IPS DF 4.7 (cell line): Measurements from ENCODE around the gene CFL1.

ENCODE experiments used
- DNase-seq: peaks from one replicate; pipeline ENCODE4 v3.0.0-alpha.2; 2013; ENCODE audit warnings: low spot score; ENCODE audit errors: extremely low read depth

CFL1 gene

GRCh38 chr11:65888163-65888814, 30.3 kb upstream of the CFL1 start, which contains the start of gene FIBP:
Gene FIBP (minus strand): TSS chr11:65888471. CDS start chr11:65888418, 53 bp downstream.
- DNase-seq, result no peak

- no peak for DNase-seq
These were observed 29.8 kb upstream of the CFL1 start for GRCh38 chr11:65887723-65888162.

GRCh38 chr11:65886826-65887722, 29.1 kb upstream of the CFL1 start:
- no peak for DNase-seq

DNA sequence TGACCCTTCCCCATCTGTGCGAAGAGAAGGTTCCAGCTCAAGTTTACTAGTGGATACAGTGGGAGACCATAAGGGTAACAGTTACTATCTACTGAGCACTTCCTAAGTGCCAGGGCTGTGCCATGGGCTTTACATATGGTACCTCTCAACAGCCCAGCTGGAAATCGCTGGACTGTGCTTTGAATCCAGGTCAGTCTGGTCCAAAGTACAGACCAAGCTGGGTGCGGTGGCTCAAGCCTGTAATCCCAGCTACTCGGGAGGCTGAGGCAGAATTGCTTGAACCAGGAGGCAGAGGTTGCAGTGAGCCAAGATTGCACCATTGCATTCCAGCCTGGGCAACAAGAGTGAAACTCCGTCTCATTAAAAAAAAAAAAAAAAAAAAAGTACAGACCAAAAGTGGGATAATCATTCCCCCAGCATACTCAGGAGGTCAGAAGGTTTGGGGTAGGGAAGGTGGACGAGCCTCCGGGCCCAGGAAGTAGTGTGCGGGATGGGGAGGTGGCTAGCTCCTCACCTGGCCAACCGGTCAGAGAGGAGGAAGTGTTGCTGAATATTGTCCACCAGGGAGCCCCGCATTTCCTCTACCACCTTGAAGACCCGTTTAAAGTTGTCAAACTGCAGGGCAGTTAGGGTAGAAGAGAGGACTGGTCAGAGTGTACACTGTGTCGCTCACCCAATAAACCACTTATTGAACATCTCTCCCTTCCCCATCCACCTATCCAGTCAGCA, 28.0 kb upstream of the CFL1 start:
- no peak for DNase-seq

- no peak for DNase-seq
These were observed 27.3 kb upstream of the CFL1 start for GRCh38 chr11:65885231-65885630.

DNA sequence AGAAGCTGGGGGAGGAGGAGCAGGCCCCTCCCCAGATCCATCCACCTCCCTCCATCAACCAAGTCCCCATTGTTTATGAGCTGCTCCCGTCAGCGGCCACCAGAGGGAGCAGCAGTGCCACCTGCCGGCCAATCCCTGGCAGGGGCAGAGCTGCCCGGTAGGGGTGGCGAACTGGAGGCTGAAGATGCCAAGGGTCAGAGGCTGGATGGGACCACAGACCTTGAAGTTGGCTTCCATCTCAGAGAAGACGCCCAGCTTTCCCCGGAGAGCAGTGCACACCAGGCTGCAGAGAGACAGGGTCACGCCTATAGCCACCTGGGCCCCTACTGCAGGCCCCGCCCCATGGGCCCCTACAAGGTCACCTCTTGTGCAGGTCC, 26.7 kb upstream of the CFL1 start:
- no peak for DNase-seq

- no peak for DNase-seq
These were observed 26.1 kb upstream of the CFL1 start for GRCh38 chr11:65883786-65884715.

DNA sequence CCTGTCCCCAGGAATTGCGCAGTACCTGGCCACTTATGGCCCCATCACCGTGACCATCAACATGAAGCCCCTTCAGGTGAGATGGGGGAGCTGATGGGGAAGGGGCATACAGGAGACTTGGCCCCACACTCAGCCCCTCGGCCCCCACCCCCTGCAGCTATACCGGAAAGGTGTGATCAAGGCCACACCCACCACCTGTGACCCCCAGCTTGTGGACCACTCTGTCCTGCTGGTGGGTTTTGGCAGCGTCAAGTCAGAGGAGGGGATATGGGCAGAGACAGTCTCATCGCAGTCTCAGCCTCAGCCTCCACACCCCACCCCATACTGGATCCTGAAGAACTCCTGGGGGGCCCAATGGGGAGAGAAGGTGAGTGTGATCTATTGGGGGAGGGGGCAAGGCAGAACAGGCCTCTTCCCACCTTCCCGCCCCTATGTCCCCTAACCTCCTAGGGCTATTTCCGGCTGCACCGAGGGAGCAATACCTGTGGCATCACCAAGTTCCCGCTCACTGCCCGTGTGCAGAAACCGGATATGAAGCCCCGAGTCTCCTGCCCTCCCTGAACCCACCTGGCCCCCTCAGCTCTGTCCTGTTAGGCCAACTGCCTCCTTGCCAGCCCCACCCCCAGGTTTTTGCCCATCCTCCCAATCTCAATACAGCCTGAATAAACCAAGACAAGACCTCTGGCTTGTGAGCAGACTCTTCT, 25.2 kb upstream of the CFL1 start:
- DNase-seq, result no peak

- no peak for DNase-seq
These were observed 24.4 kb upstream of the CFL1 start for GRCh38 chr11:65882120-65883057.

- DNase-seq, result no peak
These were observed 23.0 kb upstream of the CFL1 start for GRCh38 chr11:65880844-65881421.

DNA sequence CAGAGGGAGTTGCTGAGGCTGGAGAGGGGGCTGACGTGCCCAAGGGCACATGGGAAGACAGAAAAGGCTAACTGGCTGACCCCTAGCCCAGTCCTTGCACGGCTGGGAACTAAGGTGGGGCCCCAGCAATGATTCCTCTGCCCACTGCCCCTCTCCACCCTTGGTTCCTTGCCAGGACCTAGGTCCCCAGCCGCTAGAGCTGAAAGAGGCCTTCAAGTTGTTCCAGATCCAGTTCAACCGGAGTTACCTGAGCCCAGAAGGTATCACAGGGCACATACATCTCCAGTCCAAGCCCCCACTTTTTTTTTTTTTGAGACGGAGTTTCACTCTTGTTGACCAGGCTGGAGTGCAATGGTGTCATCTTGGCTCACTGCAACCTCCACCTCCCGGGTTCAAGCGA, 22.0 kb upstream of the CFL1 start:
- no peak for DNase-seq

DNA sequence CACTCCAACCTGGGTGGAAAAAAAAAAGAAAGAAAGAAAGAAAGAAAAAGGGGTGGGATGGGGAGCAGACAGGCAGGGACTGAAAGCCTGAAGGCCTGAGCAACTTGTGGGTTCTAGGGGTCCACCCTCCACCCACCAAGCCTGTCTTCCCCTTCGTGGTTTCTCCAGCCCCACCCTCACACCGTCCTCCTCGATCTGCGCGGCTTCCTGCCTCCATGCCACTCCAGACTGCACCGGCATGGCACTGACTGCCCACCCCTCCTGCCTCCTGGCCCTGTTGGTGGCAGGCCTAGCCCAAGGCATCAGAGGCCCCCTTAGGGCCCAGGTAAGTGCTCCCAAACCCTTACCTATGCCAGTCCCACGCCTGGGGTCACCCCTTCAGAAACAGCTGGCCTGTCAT, 21.6 kb upstream of the CFL1 start, which contains the start of gene CTSW:
Gene CTSW, plus strand, starts transcription at position 221 of the 400 bp plus-strand sequence. Its CDS starts 18 bp downstream, at position 239.
- no peak for DNase-seq

DNA sequence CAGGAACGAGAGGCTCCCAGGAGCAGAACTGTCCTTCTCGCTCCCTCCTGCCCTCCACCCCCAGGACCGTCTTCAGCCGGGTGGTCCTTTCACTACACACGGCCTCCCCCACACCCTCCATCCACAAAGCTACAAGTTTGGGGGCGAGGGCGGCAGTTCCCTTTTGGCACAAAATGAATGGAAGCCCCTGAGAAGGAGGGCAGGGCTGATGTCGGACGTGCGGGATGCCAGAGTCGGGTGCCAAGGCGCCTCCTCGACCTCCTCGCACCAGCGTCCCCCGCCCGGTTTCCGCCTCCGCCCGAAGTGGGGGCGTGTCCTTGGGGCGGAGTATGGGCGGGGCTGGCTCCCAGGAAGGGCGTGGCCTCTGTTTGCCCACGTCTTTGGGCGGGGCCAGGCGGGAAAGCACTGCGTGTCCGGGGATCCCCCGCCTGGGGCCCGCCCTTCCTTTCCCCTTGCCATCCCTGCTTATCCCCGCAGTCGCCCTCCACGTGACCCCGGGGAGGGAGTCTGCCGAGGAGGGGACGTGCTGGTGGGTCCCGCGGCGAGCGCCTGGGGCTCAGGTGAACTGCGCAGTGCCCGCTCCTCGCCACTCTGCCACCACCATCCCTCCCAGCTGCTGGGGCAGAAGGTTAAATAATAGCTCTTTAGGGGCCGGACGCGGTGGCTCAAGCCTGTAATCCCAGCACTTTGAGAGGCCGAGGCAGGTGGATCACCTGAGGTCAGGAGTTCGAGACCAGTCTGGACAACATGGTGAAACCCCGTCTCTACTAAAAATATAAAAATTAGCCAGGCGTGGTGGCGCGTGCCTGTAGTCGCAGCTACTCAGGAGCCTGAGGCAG, 15.6 kb upstream of the CFL1 start:
- no peak for DNase-seq

GRCh38 chr11:65872586-65873317, 14.8 kb upstream of the CFL1 start, which contains the start of gene EFEMP2:
Gene EFEMP2 (minus strand): TSS chr11:65872800. CDS start chr11:65872354, 446 bp downstream.
- DNase-seq, result no peak

DNA sequence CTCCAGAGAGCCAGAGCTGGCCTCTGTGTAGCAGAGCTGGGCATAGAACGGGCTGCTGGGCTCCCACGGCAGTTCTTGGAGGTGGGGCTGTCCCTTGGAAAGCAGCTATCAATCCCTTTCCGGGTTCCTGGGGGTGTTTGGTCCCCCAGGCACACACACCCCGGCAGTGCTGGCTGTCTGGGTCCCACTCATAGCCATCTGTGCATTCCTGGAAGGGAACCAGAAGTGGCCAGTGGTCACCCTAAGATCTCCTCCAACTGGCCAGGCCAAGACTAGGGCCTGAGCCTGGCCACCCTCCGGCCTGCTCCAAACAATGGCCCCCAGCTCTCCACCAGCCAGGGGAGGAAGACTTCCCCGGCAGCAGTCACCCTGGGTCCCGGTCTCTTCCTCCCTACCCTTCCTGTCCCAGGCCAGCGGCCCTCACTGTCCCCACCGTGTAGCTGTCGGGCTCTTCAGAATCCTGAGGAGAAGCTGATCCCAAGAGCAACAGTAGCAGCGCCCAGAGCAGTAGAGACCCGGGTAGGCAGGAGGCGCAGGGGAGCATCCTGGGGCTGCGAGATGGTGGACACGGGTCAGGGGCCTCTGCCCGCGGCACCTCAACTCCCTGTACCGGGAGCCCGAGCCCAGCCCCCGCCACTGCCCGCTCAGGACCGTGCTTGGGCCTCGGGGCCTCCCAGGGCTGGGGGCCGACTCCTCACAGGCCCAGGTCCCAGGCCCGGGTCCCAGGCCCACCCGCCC, 14.0 kb upstream of the CFL1 start:
- no peak for DNase-seq
